A549 (cell line): ENCODE measurements around the gene RABGAP1. TPM values are rescaled to one million over a fixed set of nuclear protein-coding genes. Genes with fewer than 3 reads are reported as not detected.

Experiments
- ATAC-seq, 2 experiments: fragments of 200-7000 bp in 1 of 2; fragments of >200 bp in 1 of 2; cut with Nextera tagmentation in 1 of 2; cut with Tn5 transposase in 1 of 2; 3 replicates each; pipeline versions ENCODE4 v1.8.0 to v1.9.1; 2018 to 2020; ENCODE audit warnings: mild to moderate bottlenecking in 1 of 2, moderate library complexity in 1 of 2
- CTCF ChIA-PET: fragments of 300-600 bp; sonication (Branson Sonifier 250); formaldehyde crosslinking; extraction: SDS; loops from one replicate; lab custom pipeline; 2021; ENCODE audit warnings: antibody characterized with exemption, inconsistent platforms; lab: Yijun Ruan, JAX
- POLR2A ChIA-PET: fragments of 350-600 bp; formaldehyde crosslinking; extraction: SDS; loops from one replicate; lab custom pipeline; 2021; ENCODE audit warnings: antibody characterized with exemption, inconsistent platforms; lab: Yijun Ruan, JAX
- DNase-seq, 2 experiments: peaks; one replicate each; pipeline versions ENCODE4 v3.0.0 to v3.0.0-alpha.2; 2011 to 2016; ENCODE audit warnings: low read depth in 1 of 2, low spot score in 1 of 2
- FAIRE-seq: peaks from 2 replicates; lab custom pipeline; 2011; peaks lifted over from hg19 to GRCh38; lab: Jason Lieb, UNC
- H3K27ac ChIP-seq, 2 experiments: fragments of >200 bp; sonication (Bioruptor Twin); formaldehyde crosslinking; 3 replicates each; pipeline ENCODE4 v1.5.1; 2016 to 2017
- H3K4me1 ChIP-seq: fragments of >200 bp; sonication (Bioruptor Twin); formaldehyde crosslinking; 3 replicates; pipeline ENCODE4 v1.6.1; 2016
- H3K4me2 ChIP-seq: fragments of >200 bp; sonication (Bioruptor Twin); formaldehyde crosslinking; 3 replicates; pipeline ENCODE4 v1.6.1; 2016
- H3K4me3 ChIP-seq: fragments of >200 bp; sonication (Bioruptor Twin); formaldehyde crosslinking; 3 replicates; pipeline ENCODE4 v1.5.1; 2016
- H3K9me3 ChIP-seq: fragments of >200 bp; sonication (Bioruptor Twin); formaldehyde crosslinking; 3 replicates; pipeline ENCODE4 v1.6.1; 2016
- BHLHE40 ChIP-seq: IDR thresholded peaks from 2 replicates; pipeline ENCODE4 v1.6.1; 2012; ENCODE audit warnings: low read depth, low read length, inconsistent platforms
- EHF ChIP-seq: fragments of 250-450 bp; sonication (Bioruptor Pico); IDR thresholded peaks from 2 replicates; pipeline ENCODE4 v1.5.0; 2020; ENCODE audit warnings: mild to moderate bottlenecking
- EP300 ChIP-seq, 2 experiments: fragments of >200 bp; sonication (Bioruptor Twin); formaldehyde crosslinking; IDR thresholded peaks; 2 replicates in 1 of 2; 3 replicates in 1 of 2; pipeline ENCODE4 v1.6.1; 2016 to 2017
- ESRRA ChIP-seq: fragments of 150-350 bp; IDR thresholded peaks from 2 replicates; pipeline ENCODE4 v1.6.1; 2014; ENCODE audit warnings: mild to moderate bottlenecking, low read length, borderline replicate concordance
- FOSB ChIP-seq: fragments of 250-450 bp; sonication (Bioruptor Pico); IDR thresholded peaks from 2 replicates; pipeline ENCODE4 v1.5.0; 2020; ENCODE audit warnings: mild to moderate bottlenecking, moderate library complexity
- FOSL2 ChIP-seq, 2 experiments: fragments of 450-650 bp in 1 of 2; fragments of >200 bp in 1 of 2; sonication (Bioruptor Twin) in 1 of 2; formaldehyde crosslinking; IDR thresholded peaks; 2 replicates each; pipeline versions ENCODE4 v1.5.0 to v1.6.1; 2016 to 2020; ENCODE audit warnings: mild to moderate bottlenecking in 1 of 2, moderate library complexity in 1 of 2
- FOXS1 ChIP-seq: fragments of 250-450 bp; sonication (Bioruptor Pico); IDR thresholded peaks from 2 replicates; pipeline ENCODE4 v1.5.0; 2020; ENCODE audit warnings: mild to moderate bottlenecking, moderate library complexity
- HOXA7 ChIP-seq: fragments of 250-450 bp; sonication (Bioruptor Pico); IDR thresholded peaks from 2 replicates; pipeline ENCODE4 v1.5.0; 2020; ENCODE audit warnings: mild to moderate bottlenecking, moderate library complexity
- JUN ChIP-seq, 2 experiments: fragments of >200 bp; sonication (Bioruptor Twin); formaldehyde crosslinking; IDR thresholded peaks; 2 replicates in 1 of 2; 3 replicates in 1 of 2; pipeline ENCODE4 v1.6.1; 2016 to 2017
- KDM5A ChIP-seq: fragments of 200-600 bp; sonication (generic); IDR thresholded peaks from 2 replicates; pipeline ENCODE4 v1.6.1; 2016; ENCODE audit warnings: antibody characterized with exemption, mild to moderate bottlenecking
- NR3C1 ChIP-seq: fragments of >200 bp; sonication (Bioruptor Twin); formaldehyde crosslinking; IDR thresholded peaks from 3 replicates; pipeline ENCODE4 v1.6.1; 2017
- POLR2AphosphoS2 ChIP-seq: conservative IDR thresholded peaks from 2 replicates; pipeline ENCODE4 v1.6.1; 2012; ENCODE audit warnings: low read length, improper control_type of control experiment, inconsistent platforms
- RFX5 ChIP-seq: fragments of 450-650 bp; IDR thresholded peaks from 2 replicates; pipeline ENCODE4 v1.7.1; 2014; ENCODE audit warnings: antibody characterized with exemption, mild to moderate bottlenecking, moderate library complexity
- RNF2 ChIP-seq: fragments of 200-600 bp; sonication (generic); IDR thresholded peaks from 2 replicates; pipeline ENCODE4 v1.6.1; 2016; ENCODE audit warnings: low read depth, mild to moderate bottlenecking, antibody characterized with exemption, moderate library complexity, borderline replicate concordance
- SMC3 ChIP-seq: fragments of >200 bp; sonication (Bioruptor Twin); formaldehyde crosslinking; IDR thresholded peaks from 3 replicates; pipeline ENCODE4 v1.6.1; 2018; ENCODE audit warnings: inconsistent platforms
- TP53 ChIP-seq: fragments of 250-450 bp; sonication (Bioruptor Pico); IDR thresholded peaks from 2 replicates; pipeline ENCODE4 v1.5.0; 2021; ENCODE audit warnings: mild to moderate bottlenecking, moderate library complexity
- ZC3H11A ChIP-seq: fragments of 450-650 bp; IDR thresholded peaks from 2 replicates; pipeline ENCODE4 v1.6.1; 2014; ENCODE audit warnings: antibody characterized with exemption, mild to moderate bottlenecking
- ZFP36 ChIP-seq: fragments of 450-650 bp; IDR thresholded peaks from 2 replicates; pipeline ENCODE4 v1.6.1; 2014; ENCODE audit warnings: borderline replicate concordance; ENCODE audit not compliant: partially characterized antibody
- ZNF302 ChIP-seq: fragments of 250-450 bp; sonication (Bioruptor Pico); IDR thresholded peaks from 2 replicates; pipeline ENCODE4 v1.9.0; 2021; ENCODE audit warnings: inconsistent platforms, mild to moderate bottlenecking, moderate library complexity
- WGBS: methylation state at CpG from one replicate; pipeline ENCODE4 v1.1.6; 2017; ENCODE audit errors: missing lambda C conversion rate; 5-methylcytosine and 5-hydroxymethylcytosine counted together
- polyA plus RNA-seq, 4 experiments: library from polyadenylated mRNA; depleted of rRNA in 3 of 4; stranded (reverse); fragments of >200 nt; fragmentation: RNase III in 1 of 4; extraction: RNeasy Plus Mini Kit Qiagen cat#74134 plus additional on column Dnase treatment in 1 of 4; gene quantifications; 2 replicates in 3 of 4; 3 replicates in 1 of 4; pipeline ENCODE4 v1.2.3, GENCODE V29; 2011 to 2017
- TF ChIP-seq, protein P1 (sequence below): fragments of 450-650 bp; IDR thresholded peaks from 2 replicates; pipeline ENCODE4 v1.6.1; 2014; ENCODE audit warnings: antibody characterized with exemption
- TF ChIP-seq, protein P2 (sequence below): fragments of >200 bp; sonication (Bioruptor Twin); formaldehyde crosslinking; IDR thresholded peaks from 2 replicates; pipeline ENCODE4 v1.6.1; 2016
- TF ChIP-seq, protein P3 (sequence below): fragments of >200 bp; sonication (Bioruptor Twin); formaldehyde crosslinking; IDR thresholded peaks from 3 replicates; pipeline ENCODE4 v1.5.1; 2016
- TF ChIP-seq, protein P4 (sequence below): fragments of 150-350 bp; IDR thresholded peaks from 2 replicates; pipeline ENCODE4 v1.6.1; 2014; ENCODE audit warnings: low read depth, mild to moderate bottlenecking, low read length
- TF ChIP-seq, protein P5 (sequence below): IDR thresholded peaks from 2 replicates; pipeline ENCODE4 v1.6.1; 2012

RABGAP1 gene
- polyA plus RNA-seq, 2 of the 4 experiments (the other 2 are of a cell fraction), result 17.5 to 39.9 TPM

DNA sequence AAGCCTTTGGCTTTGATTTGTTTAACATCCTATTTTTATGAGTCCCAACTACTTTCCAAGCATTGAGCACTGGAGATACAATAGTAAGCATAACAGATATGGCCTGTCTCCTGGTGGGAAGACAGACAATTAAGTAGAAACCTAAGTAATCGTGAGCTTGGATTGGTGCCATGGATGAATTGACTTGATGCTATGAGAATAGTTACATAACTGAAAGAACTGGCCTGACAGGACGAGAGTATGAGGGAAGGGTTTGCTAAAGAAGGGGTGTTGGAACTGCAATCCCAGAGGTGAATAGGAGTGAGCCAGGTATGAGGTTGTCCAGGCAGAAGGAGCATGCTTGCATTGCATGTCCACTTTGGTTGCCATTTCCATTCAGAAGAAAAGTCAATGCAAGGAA, 145.1 kb downstream of the RABGAP1 start:
- WGBS, result 84% methylated on average over 2 of the region's 2 CpGs
- ATAC-seq, result no peak
- Histone ChIP-seq H3K4me1 (no peaks in the 10 kb centered on the region), H3K4me3 (no peak overlapping the region), H3K4me2 (no peak overlapping the region), H3K9me3 (no peaks in the 10 kb centered on the region), H3K27ac (no peak overlapping the region)
- ChIA-PET CTCF (interaction anchor here (0.9 to 5.3 kb wide), 5 partner anchors 17 to 305 kb away, joined by 3 to 44 read pairs (median 3); no protein-coding TSS in a partner anchor), POLR2A (no interaction called here)
- TF ChIP-seq ZFP36 (no peak), RNF2 (no peak), TP53 (CRISPR knock-in tag) (no peak), ZC3H11A (no peak), JUN (IDR thresholded peaks at IDR 0.05) (no peak), RFX5 (no peak), FOSB (CRISPR knock-in tag) (no peak), BHLHE40 (no peak), POLR2AphosphoS2 (no peak), KDM5A (no peak), SMC3 (no peak), ESRRA (no peak)
- TF ChIP-seq, protein P1, sequence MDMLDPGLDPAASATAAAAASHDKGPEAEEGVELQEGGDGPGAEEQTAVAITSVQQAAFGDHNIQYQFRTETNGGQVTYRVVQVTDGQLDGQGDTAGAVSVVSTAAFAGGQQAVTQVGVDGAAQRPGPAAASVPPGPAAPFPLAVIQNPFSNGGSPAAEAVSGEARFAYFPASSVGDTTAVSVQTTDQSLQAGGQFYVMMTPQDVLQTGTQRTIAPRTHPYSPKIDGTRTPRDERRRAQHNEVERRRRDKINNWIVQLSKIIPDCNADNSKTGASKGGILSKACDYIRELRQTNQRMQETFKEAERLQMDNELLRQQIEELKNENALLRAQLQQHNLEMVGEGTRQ, result no peak
- TF ChIP-seq, protein P2, sequence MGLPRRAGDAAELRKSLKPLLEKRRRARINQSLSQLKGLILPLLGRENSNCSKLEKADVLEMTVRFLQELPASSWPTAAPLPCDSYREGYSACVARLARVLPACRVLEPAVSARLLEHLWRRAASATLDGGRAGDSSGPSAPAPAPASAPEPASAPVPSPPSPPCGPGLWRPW, result no peak
- no peak for FAIRE-seq
- DNase-seq, result no peak

DNA sequence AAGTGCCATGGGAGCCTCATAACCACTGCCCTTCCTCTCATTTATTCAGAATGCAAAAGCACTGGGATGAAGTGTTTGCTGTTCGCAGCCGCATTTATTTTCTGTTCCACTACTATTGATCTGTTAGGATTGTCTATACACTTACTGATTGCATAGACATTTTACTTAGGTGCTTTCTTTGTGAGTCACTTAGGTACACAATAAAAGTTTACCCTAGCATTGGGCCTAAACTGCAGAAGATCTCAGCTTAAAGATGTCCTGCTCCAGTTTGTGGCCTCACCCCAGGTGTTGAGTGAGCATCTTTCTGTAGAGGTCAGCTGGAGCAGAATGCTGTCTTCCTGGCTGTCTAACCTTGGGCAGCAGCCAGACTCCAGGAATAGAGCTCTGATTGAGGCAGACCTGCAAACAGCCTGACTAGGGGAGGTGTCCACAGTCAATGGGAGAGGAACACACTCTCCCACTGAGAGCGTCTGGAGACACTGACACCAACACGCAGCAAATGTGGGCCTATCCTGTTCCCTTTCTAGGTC, 146.6 kb downstream of the RABGAP1 start:
- ChIA-PET CTCF (interaction anchor here (1.3 to 5.3 kb wide), 2 partner anchors 15 to 262 kb away, joined by 3 to 44 read pairs; no protein-coding TSS in a partner anchor), POLR2A (no interaction called here)
- Histone ChIP-seq H3K9me3 (no peaks in the 10 kb centered on the region), H3K4me3 (no peak overlapping the region), H3K4me1 (no peaks in the 10 kb centered on the region), H3K4me2 (no peak overlapping the region), H3K27ac (no peak overlapping the region)
- FAIRE-seq (no peak), DNase-seq (no peak), ATAC-seq (no peak)
- 97% methylated on average over 4 of the region's 4 CpGs for WGBS
- TF ChIP-seq BHLHE40, result no peak
- no peak for TF ChIP-seq FOXS1 (CRISPR knock-in tag)

DNA sequence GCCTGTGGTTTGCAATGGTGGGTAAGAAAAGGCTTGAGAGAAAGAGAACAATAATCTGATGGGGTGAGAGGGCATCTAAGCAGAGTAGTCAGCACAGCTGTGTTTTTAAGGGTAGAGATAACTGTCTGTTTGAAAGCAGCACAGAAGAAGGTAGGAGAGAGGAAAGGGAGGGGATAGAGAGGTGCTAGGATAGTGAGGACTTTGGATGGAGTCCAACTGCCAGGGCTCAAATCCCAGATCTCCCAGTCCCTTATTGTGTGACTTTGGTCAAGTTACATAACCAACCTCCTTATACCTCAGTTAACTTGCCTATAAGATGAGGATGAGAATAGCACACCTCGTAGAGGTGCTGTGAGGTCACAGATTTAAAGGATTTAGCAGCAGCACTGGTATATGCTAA, 148.2 kb downstream of the RABGAP1 start:
- no peak overlapping the region for H3K27ac ChIP-seq
- no peaks in the 10 kb centered on the region for H3K4me1 ChIP-seq
- no peak overlapping the region for H3K4me2 ChIP-seq
- no peak overlapping the region for H3K4me3 ChIP-seq
- FAIRE-seq, result no peak
- ChIA-PET POLR2A (no interaction called here), CTCF (interaction anchor here (4.8 to 6.7 kb wide), 5 partner anchors 8 to 266 kb away, joined by 20 to 54 read pairs (median 40); partner anchors contain the start of gene CRB2)
- no peak for ATAC-seq
- no peak for DNase-seq
- WGBS, result 93% methylated on average over 1 of the region's 1 CpG
- no peaks in the 10 kb centered on the region for H3K9me3 ChIP-seq
- TF ChIP-seq, protein P3, sequence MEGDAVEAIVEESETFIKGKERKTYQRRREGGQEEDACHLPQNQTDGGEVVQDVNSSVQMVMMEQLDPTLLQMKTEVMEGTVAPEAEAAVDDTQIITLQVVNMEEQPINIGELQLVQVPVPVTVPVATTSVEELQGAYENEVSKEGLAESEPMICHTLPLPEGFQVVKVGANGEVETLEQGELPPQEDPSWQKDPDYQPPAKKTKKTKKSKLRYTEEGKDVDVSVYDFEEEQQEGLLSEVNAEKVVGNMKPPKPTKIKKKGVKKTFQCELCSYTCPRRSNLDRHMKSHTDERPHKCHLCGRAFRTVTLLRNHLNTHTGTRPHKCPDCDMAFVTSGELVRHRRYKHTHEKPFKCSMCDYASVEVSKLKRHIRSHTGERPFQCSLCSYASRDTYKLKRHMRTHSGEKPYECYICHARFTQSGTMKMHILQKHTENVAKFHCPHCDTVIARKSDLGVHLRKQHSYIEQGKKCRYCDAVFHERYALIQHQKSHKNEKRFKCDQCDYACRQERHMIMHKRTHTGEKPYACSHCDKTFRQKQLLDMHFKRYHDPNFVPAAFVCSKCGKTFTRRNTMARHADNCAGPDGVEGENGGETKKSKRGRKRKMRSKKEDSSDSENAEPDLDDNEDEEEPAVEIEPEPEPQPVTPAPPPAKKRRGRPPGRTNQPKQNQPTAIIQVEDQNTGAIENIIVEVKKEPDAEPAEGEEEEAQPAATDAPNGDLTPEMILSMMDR, result no peak
- no peak for TF ChIP-seq BHLHE40
- no peak for TF ChIP-seq FOSL2 (IDR thresholded peaks at IDR 0.05)
- TF ChIP-seq FOSL2 (CRISPR knock-in tag; IDR thresholded peaks at IDR 0.05), result no peak
- no peak for TF ChIP-seq EHF (CRISPR knock-in tag)
- TF ChIP-seq NR3C1, result no peak
- TF ChIP-seq ZNF302, result no peak
- TF ChIP-seq HOXA7 (CRISPR knock-in tag), result no peak
- TF ChIP-seq, protein P1, result no peak
- TF ChIP-seq ZFP36, result no peak
- TF ChIP-seq, protein P4, sequence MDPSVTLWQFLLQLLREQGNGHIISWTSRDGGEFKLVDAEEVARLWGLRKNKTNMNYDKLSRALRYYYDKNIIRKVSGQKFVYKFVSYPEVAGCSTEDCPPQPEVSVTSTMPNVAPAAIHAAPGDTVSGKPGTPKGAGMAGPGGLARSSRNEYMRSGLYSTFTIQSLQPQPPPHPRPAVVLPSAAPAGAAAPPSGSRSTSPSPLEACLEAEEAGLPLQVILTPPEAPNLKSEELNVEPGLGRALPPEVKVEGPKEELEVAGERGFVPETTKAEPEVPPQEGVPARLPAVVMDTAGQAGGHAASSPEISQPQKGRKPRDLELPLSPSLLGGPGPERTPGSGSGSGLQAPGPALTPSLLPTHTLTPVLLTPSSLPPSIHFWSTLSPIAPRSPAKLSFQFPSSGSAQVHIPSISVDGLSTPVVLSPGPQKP, result no peak
- TF ChIP-seq, protein P5, sequence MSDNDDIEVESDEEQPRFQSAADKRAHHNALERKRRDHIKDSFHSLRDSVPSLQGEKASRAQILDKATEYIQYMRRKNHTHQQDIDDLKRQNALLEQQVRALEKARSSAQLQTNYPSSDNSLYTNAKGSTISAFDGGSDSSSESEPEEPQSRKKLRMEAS, result no peak
- no peak for TF ChIP-seq EP300 (IDR thresholded peaks at IDR 0.05)
